Esophagus muscularis mucosa (tissue), 4 donors: Measurements from ENCODE around the gene RRP15.

Experiments used
- CTCF ChIP-seq, 3 experiments: fragments of 200-600 bp in 2 of 3; fragments of 450-650 bp in 1 of 3; sonication (generic) in 2 of 3; IDR thresholded peaks; one replicate each; pipeline ENCODE4 v1.5.1; 2017 to 2019; ENCODE audit warnings: antibody characterized with exemption in 3 of 3, mild to moderate bottlenecking in 2 of 3, moderate library complexity in 1 of 3
- EP300 ChIP-seq: sonication (generic); formaldehyde crosslinking; IDR thresholded peaks from one replicate; pipeline ENCODE4 v1.6.1; 2017; ENCODE audit warnings: antibody characterized with exemption
- POLR2AphosphoS5 ChIP-seq, 2 donors: sonication (generic); formaldehyde crosslinking; IDR thresholded peaks; one replicate each; pipeline ENCODE4 v1.6.1; 2017; ENCODE audit warnings: antibody characterized with exemption in 2 of 2

- TF ChIP-seq POLR2AphosphoS5 (IDR thresholded peaks at IDR 0.05) (no peak), CTCF (IDR thresholded peaks at IDR 0.05) (no peak), EP300 (no peak)
These were observed 81.4 kb downstream of the RRP15 start for GRCh38 chr1:218366322-218367052.
